Measurements from ENCODE around the gene HDAC9.

HDAC9 gene

DNA sequence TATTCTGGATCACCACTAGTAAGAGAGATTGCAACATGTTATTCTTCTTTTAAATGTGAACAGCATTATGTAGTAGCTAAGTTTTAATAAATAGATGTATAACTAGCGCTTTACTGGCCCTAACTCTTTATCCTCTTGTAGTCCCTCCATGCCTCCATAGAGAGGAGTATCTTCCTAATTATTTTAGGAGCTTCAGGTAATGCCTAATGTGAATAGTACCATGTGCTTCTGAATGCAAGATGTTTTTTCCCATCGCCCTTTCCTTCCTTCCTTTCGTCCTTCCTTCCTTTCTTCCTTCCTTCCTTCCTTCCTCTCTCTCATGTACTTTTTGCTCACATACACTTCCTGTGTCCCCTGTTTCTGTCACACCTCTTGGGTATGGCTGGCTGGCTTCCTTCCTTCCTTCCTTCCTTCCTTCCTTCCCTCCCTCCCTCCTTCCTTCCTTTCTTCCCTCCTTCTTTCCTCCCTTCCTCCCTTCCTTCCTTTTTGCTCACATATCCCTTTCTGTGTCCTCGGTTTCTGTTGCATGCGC lies 290.7 kb downstream of the HDAC9 start:
- DNase-seq (ENCODE audit: low read depth in 2 of 2): no peak

DNA sequence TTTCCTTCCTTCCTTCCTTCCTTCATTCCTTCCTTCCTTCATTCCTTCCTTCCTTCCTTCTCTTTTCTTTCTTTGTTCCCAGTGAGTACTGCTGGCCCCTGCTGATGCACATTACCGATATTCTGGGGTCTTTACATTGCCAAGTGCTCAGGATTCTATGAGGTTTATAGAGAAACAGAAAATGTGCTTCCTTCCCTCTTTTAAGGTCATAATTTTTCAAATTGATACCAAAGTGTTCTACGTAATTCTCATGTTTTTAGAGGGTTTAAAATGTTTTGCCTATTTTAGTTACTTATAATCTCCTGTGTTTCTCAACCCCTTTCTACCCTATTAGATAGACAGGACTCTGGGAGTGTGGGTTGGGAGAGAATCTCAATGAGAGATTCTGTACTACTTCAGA lies 291.2 kb downstream of the HDAC9 start:
- DNase-seq (ENCODE audit: low read depth in 2 of 2): no peak

DNA sequence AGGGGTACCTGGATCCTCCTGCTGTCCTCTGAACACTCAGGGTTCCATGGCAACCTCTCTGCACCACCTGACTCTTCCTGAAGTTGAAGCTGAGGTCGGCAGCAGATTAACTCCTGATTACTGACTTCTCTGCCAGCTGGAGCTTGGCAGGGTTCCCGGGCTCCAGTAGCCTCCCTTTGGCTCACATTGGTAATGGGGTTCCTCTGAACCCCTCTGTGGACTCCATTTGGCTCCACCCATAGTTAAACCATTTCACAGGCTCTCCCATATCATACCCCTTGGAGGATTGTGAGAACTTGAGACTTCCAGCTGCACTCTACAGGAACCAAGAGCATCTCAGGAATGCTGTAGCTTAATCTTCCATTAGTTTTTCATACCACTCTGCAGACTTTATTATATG lies 292.5 kb downstream of the HDAC9 start:
- no peak for DNase-seq (ENCODE audit: low read depth in 2 of 2)

DNA sequence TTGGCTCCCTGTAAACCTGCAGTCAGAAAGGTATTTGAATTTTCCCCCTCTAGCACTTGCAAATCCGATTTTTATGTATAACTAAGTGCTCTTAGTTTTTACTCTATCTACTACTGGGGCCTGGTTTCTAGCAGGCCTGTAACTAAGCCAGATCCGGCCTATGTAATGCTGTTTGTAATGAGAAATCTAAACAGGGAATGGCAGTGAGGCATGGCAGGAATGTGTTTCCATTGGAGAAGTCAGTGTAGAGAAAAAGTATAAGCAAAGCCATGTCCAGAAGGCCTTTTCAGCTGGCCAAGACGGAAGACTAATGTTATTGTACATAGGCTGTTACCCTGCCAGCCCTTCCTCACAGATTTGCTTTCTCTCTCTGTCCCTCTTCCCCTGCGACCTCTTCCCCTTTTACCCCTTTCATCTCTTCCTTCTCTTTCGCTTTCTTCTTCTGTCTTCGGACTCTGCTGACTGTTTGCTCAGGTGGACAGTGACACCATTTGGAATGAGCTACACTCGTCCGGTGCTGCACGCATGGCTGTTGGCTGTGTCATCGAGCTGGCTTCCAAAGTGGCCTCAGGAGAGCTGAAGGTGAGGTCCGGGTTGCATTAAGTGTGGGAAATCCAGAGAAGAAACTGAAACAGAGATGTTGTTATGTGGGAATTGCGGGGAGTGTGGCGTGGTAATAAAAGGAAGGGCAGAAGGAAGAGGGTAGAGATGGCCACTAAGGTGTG lies 297.5 kb downstream of the HDAC9 start:
- no peak for DNase-seq (ENCODE audit: low read depth in 2 of 2)

GRCh38 chr7:18796216-18796615 lies 300.7 kb downstream of the HDAC9 start:
- no peak for DNase-seq (ENCODE audit: low read depth in 2 of 2)

GRCh38 chr7:18798088-18798906 lies 302.7 kb downstream of the HDAC9 start:
- DNase-seq (ENCODE audit: low read depth in 2 of 2): no peak

DNA sequence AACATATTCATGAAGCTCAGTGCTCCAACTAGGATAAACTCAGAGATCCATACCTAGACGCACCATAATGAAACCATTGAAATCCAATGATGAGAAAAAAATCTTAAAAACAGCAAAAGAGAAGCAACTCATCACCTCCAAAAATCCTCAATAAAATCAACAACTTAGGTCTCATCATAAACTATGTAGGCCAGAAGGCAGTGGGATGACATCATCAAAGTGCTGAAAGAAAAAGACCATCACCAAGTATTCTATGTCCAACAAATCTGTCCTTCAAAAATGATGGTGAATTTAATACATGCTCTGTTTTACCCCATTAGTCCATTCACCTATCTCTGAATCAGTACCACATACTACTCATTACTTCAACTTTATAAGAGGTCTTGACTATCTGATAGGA lies 304.4 kb downstream of the HDAC9 start:
- DNase-seq (ENCODE audit: low read depth in 2 of 2): no peak

DNA sequence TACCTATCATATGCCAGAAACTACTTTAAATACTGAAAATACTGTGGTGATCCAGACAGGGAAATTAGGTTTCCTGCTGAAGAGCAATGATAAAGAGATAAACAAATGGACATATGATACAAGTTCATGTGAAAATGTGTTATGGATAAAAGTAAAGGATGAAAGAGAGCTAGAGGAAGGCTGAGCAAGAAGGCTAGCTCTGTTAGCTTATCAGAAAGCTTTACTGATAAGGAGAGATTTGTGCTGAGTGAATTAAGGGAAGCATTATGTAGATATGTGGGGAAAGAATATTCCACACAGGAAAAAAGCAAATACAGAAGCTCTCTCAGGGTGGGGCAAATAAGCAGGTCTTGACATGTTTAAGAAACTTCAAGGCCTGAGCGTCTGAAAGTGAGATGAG lies 308.4 kb downstream of the HDAC9 start:
- no peak for DNase-seq (ENCODE audit: low read depth in 2 of 2)

GRCh38 chr7:18806177-18806576 lies 310.6 kb downstream of the HDAC9 start:
- no peak for DNase-seq (ENCODE audit: low read depth in 2 of 2)

GRCh38 chr7:18808026-18808425 lies 312.5 kb downstream of the HDAC9 start:
- no peak for DNase-seq (ENCODE audit: low read depth in 2 of 2)

GRCh38 chr7:18815261-18815960 lies 319.9 kb downstream of the HDAC9 start:
- no peak for DNase-seq (ENCODE audit: low read depth in 2 of 2)

DNA sequence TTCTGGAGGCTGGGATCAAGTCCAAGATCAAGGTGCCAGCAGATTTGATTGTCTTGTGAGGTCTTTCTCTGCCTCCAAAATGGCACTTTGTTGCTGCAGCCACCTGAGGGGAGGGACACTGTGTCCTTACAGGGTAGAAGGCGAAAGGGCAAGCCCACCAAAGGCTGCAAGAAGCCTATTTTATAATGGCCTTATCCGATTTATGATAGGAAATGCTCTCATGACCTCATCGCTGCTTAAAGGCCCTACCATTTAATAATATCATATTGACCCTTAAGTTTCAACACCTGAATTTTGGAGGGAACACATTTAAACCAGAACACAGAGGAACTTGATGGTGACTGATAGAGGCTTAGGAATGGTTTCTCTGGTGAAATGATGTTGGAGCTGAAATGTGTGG lies 325.4 kb downstream of the HDAC9 start:
- no peak for DNase-seq (ENCODE audit: low read depth in 2 of 2)

GRCh38 chr7:18821554-18821953 lies 326.0 kb downstream of the HDAC9 start:
- DNase-seq (ENCODE audit: low read depth in 2 of 2): no peak

DNA sequence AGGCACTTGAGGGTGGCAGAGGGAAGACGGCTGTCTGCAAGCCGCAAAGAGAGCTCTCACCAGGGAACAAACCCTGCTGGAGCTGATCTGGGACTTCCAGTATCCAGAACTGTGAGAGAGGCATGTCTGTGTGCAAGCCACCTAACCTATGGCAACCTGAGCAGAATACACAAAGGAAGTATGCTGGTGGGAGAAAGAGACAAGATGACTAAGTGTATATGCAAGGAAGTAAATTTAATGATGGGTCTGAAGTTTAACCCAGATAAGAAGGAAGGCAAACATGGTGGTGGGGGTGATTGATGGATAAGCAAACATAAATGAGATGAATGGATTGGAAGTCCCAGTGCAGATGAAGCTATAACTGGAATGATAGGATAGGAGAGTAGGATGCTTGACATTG lies 328.6 kb downstream of the HDAC9 start:
- no peak for DNase-seq (ENCODE audit: low read depth in 2 of 2)

- no peak for DNase-seq (ENCODE audit: low read depth in 2 of 2)
Measured at GRCh38 chr7:18828260-18828993, 332.9 kb downstream of the HDAC9 start.

- DNase-seq (ENCODE audit: low read depth in 2 of 2): no peak
Measured at GRCh38 chr7:18828994-18829857, 333.7 kb downstream of the HDAC9 start.

DNA sequence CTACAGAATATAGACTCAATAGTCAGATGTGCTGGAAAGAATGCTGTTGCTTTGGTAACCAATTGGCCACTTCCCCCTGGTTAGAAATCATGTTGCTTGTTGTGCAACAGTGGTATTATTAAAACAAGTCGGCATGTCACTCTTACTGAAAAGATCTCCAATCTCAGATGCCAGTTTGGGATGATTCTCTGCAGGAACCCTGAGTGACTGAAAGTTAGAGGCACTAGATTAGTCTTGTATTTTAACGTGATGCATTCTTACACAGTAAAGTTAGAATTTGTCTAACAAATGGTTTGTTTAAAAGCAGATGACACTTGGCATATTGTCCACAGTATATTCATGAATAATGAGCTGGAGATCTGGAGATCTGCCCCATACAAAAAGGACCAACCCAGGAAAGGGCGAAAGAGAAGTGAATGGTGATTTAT lies 334.3 kb downstream of the HDAC9 start:
- DNase-seq (ENCODE audit: low read depth in 2 of 2): no peak

DNA sequence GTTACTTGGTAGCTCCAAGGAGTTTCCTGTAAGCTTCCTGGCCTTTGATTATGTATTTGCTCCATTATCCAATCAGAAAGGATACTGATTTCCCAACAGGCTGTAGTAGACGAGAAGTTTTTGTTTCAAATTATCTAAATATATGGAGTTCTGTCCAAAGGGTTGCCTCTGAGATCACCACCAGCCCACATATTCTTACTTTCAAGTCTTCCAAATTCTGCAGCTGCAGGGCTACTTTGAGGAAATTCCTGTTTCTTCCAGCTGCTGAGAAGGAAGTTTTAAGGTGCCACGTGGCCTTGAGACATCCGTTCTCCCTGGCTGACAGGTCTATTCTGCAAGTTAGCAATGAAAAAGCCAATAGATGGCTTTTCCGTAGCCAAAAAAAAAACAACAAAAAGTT lies 335.9 kb downstream of the HDAC9 start:
- DNase-seq (ENCODE audit: low read depth in 2 of 2): no peak

- DNase-seq (ENCODE audit: low read depth in 2 of 2): no peak
Measured at GRCh38 chr7:18831943-18832342, 336.4 kb downstream of the HDAC9 start.

DNA sequence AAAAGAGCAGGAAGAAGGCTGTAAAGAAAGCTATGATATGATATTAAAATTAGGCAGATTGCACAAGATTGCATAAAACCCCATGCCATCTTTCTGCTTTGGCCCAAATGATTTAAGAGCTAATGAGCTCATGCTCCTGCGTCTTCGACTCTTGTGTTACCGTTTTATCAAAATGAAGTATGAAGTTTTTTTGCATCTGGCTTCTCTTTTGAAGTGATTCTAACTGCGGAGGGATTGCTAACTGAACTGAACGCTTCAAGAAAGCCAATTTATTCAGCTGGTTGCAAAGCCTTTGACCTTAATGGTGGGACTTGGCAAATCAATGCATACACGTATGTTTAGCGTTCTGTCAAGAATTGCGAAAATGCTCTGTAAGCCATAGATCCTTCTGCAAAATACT lies 339.0 kb downstream of the HDAC9 start:
- DNase-seq (ENCODE audit: low read depth in 2 of 2): no peak

All from activated CD8-positive, alpha-beta memory T cell treated with anti-CD3 and anti-CD28 coated beads for 4 hours (primary cell).